MV-4-11 (cell line): ENCODE results near the gene ADAMTS7.
"Not testable (repeated sequence)": the region's sequence is repeated elsewhere in the genome, so short reads cannot be mapped to it uniquely, and the experiment has no call there.

Experiments
- DNase-seq: peaks from one replicate; lab custom pipeline; 2025; lab: John Stamatoyannopoulos, UW

ADAMTS7 gene

GRCh38 chr15:78764340-78765153 is 46.7 kb downstream of the ADAMTS7 start:
- DNase-seq = not testable (repeated sequence)

- DNase-seq = no peak
Observed at GRCh38 chr15:78763796-78764241, 47.4 kb downstream of the ADAMTS7 start.

GRCh38 chr15:78762985-78763795 is 48.1 kb downstream of the ADAMTS7 start:
- no peak for DNase-seq

- not testable (repeated sequence) for DNase-seq
Observed at GRCh38 chr15:78762386-78762961, 48.8 kb downstream of the ADAMTS7 start.

GRCh38 chr15:78761891-78762385 is 49.3 kb downstream of the ADAMTS7 start:
- no peak for DNase-seq

- DNase-seq = peak; percentile 51
Observed at GRCh38 chr15:78761475-78761874, 49.8 kb downstream of the ADAMTS7 start.

GRCh38 chr15:78761020-78761419 is 50.2 kb downstream of the ADAMTS7 start:
- no peak for DNase-seq

GRCh38 chr15:78760091-78760882 is 51.0 kb downstream of the ADAMTS7 start:
- peak; percentile 30 for DNase-seq

- not testable (repeated sequence) for DNase-seq
Observed at GRCh38 chr15:78759361-78759998, 51.8 kb downstream of the ADAMTS7 start.

- not testable (repeated sequence) for DNase-seq
Observed at GRCh38 chr15:78758486-78759200, 52.6 kb downstream of the ADAMTS7 start.

GRCh38 chr15:78758084-78758483 is 53.2 kb downstream of the ADAMTS7 start:
- DNase-seq = not testable (repeated sequence)

GRCh38 chr15:78757636-78757905 is 53.7 kb downstream of the ADAMTS7 start:
- no peak for DNase-seq

- DNase-seq = peak; percentile 21
Observed at GRCh38 chr15:78756781-78757635, 54.3 kb downstream of the ADAMTS7 start.

GRCh38 chr15:78755900-78756591 is 55.2 kb downstream of the ADAMTS7 start:
- not testable (repeated sequence) for DNase-seq

GRCh38 chr15:78754637-78755280 is 56.5 kb downstream of the ADAMTS7 start:
- not testable (repeated sequence) for DNase-seq

- DNase-seq = not testable (repeated sequence)
Observed at GRCh38 chr15:78753751-78754535, 57.3 kb downstream of the ADAMTS7 start.

GRCh38 chr15:78753359-78753659 is 58.0 kb downstream of the ADAMTS7 start:
- not testable (repeated sequence) for DNase-seq
